MM.1S (cell line): Measurements from ENCODE around the gene EPHA6.

Source experiments
- DNase-seq: peaks from one replicate; pipeline ENCODE4 v3.0.0-alpha.2; 2015
- H2AFZ ChIP-seq: fragments of 300-600 bp; sonication (generic); 2 replicates; pipeline ENCODE4 v1.6.0; 2016; ENCODE audit warnings: antibody characterized with exemption, low read length
- H3F3A ChIP-seq: fragments of 300-600 bp; sonication (generic); 2 replicates; pipeline ENCODE4 v1.6.1; 2016; ENCODE audit warnings: mild to moderate bottlenecking, antibody characterized with exemption, low read length, moderate library complexity, mixed read lengths; ENCODE audit not compliant: insufficient read depth
- H3K27ac ChIP-seq: fragments of 300-600 bp; sonication (generic); 2 replicates; pipeline ENCODE4 v1.5.1; 2016; ENCODE audit warnings: mild to moderate bottlenecking, low read length
- H3K27me3 ChIP-seq: fragments of 300-600 bp; sonication (generic); replicated peaks from 2 replicates; pipeline ENCODE4 v1.6.0; 2016; ENCODE audit warnings: low read length; ENCODE audit not compliant: insufficient read depth
- H3K36me3 ChIP-seq: fragments of 300-600 bp; sonication (generic); replicated peaks from 2 replicates; pipeline ENCODE4 v1.6.1; 2016; ENCODE audit warnings: mild to moderate bottlenecking, low read length, mixed read lengths; ENCODE audit not compliant: insufficient read depth
- H3K4me1 ChIP-seq: fragments of 300-600 bp; sonication (generic); 2 replicates; pipeline ENCODE4 v1.6.1; 2016; ENCODE audit warnings: low read length, mixed read lengths
- H3K4me2 ChIP-seq: fragments of 300-600 bp; sonication (generic); 2 replicates; pipeline ENCODE4 v1.6.0; 2016; ENCODE audit warnings: low read depth, low read length
- H3K4me3 ChIP-seq: fragments of 300-600 bp; sonication (generic); 2 replicates; pipeline ENCODE4 v1.5.1; 2016; ENCODE audit warnings: low read length, mixed read lengths
- H3K79me2 ChIP-seq: fragments of 300-600 bp; sonication (generic); 2 replicates; pipeline ENCODE4 v1.6.1; 2016; ENCODE audit warnings: mixed run types, low read length, mixed read lengths
- H3K9ac ChIP-seq: fragments of 300-600 bp; sonication (generic); 2 replicates; pipeline ENCODE4 v1.6.1; 2016; ENCODE audit warnings: low read length, mixed read lengths
- H3K9me2 ChIP-seq: fragments of 300-600 bp; sonication (generic); replicated peaks from 2 replicates; pipeline ENCODE4 v1.6.1; 2016; ENCODE audit warnings: mild to moderate bottlenecking, low read length, mixed read lengths; ENCODE audit not compliant: insufficient read depth
- H3K9me3 ChIP-seq: fragments of 300-600 bp; sonication (generic); replicated peaks from 2 replicates; pipeline ENCODE4 v1.6.1; 2016; ENCODE audit warnings: mild to moderate bottlenecking, low read length, mixed read lengths; ENCODE audit not compliant: insufficient read depth
- H4K20me1 ChIP-seq: fragments of 300-600 bp; sonication (generic); 2 replicates; pipeline ENCODE4 v1.6.1; 2016; ENCODE audit warnings: mild to moderate bottlenecking, low read length, moderate library complexity, mixed read lengths; ENCODE audit not compliant: insufficient read depth
- CTCF ChIP-seq: fragments of 300-600 bp; sonication (generic); IDR thresholded peaks from 2 replicates; pipeline ENCODE4 v1.5.1; 2016; ENCODE audit warnings: antibody characterized with exemption, low read length, mixed read lengths
- EZH2 ChIP-seq: fragments of 300-600 bp; sonication (generic); optimal IDR thresholded peaks from 2 replicates; pipeline ENCODE3; 2017; ENCODE audit warnings: low read depth, mild to moderate bottlenecking, antibody characterized with exemption, low read length, mixed read lengths
- EZH2phosphoT487 ChIP-seq: fragments of 300-600 bp; sonication (generic); IDR thresholded peaks from 2 replicates; pipeline ENCODE4 v1.6.1; 2018; ENCODE audit warnings: antibody characterized with exemption, low read length

EPHA6 gene

GRCh38 chr3:96863129-96863740 is 48.8 kb downstream of the EPHA6 start:
- H3K9ac ChIP-seq: no peak overlapping the region
- TF ChIP-seq EZH2phosphoT487 (no peak), CTCF (peak; percentile 65)
- no peaks in the 10 kb centered on the region for H3K27me3 ChIP-seq
- no peaks in the 10 kb centered on the region for H4K20me1 ChIP-seq
- no peak overlapping the region for H3K27ac ChIP-seq
- no peak overlapping the region for H3K4me2 ChIP-seq
- peak; percentile 52 for DNase-seq
- H3K9me2 ChIP-seq: no peaks in the 10 kb centered on the region
- no peaks in the 10 kb centered on the region for H3K79me2 ChIP-seq
- peaks cover 3% of the 10 kb centered on the region; the same call in 1 of the 2 replicates for H3K4me1 ChIP-seq
- H2AFZ ChIP-seq: no peak overlapping the region
- H3K36me3 ChIP-seq: no peaks in the 10 kb centered on the region
- H3F3A ChIP-seq: peaks cover 6% of the 10 kb centered on the region; the same call in 1 of the 2 replicates
- H3K4me3 ChIP-seq: no peak overlapping the region
- H3K9me3 ChIP-seq: no peaks in the 10 kb centered on the region

- Histone ChIP-seq H3K27me3 (no peaks in the 10 kb centered on the region), H3K36me3 (no peaks in the 10 kb centered on the region), H3K27ac (peak overlapping the region; percentile 40; the same call in 1 of the 2 replicates), H3K9ac (no peak overlapping the region), H4K20me1 (no peaks in the 10 kb centered on the region), H3K9me2 (no peaks in the 10 kb centered on the region), H3K4me2 (peak overlapping the region; percentile 6; the same call in 1 of the 2 replicates), H3K79me2 (no peaks in the 10 kb centered on the region), H3K4me1 (peaks cover 3% of the 10 kb centered on the region; the same call in 1 of the 2 replicates), H3K4me3 (no peak overlapping the region), H3F3A (peaks cover 6% of the 10 kb centered on the region; the same call in 1 of the 2 replicates), H3K9me3 (no peaks in the 10 kb centered on the region), H2AFZ (no peak overlapping the region)
- TF ChIP-seq EZH2phosphoT487: no peak
- no peak for TF ChIP-seq CTCF
- TF ChIP-seq EZH2: no peak
- peak; percentile 82 for DNase-seq
Observed at GRCh38 chr3:96865605-96866004, 51.2 kb downstream of the EPHA6 start.

GRCh38 chr3:96869316-96869715 is 54.9 kb downstream of the EPHA6 start:
- no peak for TF ChIP-seq CTCF
- TF ChIP-seq EZH2: no peak
- no peak for TF ChIP-seq EZH2phosphoT487
- Histone ChIP-seq H2AFZ (no peak overlapping the region), H3K27me3 (no peaks in the 10 kb centered on the region), H3K79me2 (no peaks in the 10 kb centered on the region), H3K4me3 (no peak overlapping the region), H3K4me2 (no peak overlapping the region), H3K27ac (no peak overlapping the region), H3K9me2 (no peaks in the 10 kb centered on the region), H3K9ac (no peak overlapping the region), H3K4me1 (peaks cover 3% of the 10 kb centered on the region; the same call in 1 of the 2 replicates), H4K20me1 (no peaks in the 10 kb centered on the region), H3F3A (peaks cover 6% of the 10 kb centered on the region; the same call in 1 of the 2 replicates), H3K36me3 (no peaks in the 10 kb centered on the region), H3K9me3 (no peaks in the 10 kb centered on the region)
- DNase-seq: no peak
